Measurements from ENCODE around the gene RALGAPA1.

- TF ChIP-seq POLR2A (IDR thresholded peaks at IDR 0.05; ENCODE audit: low read depth, low read length) (no peak), POLR2AphosphoS5 (IDR thresholded peaks at IDR 0.05; ENCODE audit: low read depth, low read length) (no peak)
Observed at GRCh38 chr14:35534208-35534872, 274.8 kb downstream of the RALGAPA1 start.

All from GM12892 (cell line).